DMS153 treated with DMSO at 0.1 percent for 48 hours (cell line): ENCODE data around the gene OR2AT4.
"Not testable (repeated sequence)": the region's sequence is repeated elsewhere in the genome, so short reads cannot be mapped to it uniquely, and the experiment has no call there.

ENCODE experiments used
- DNase-seq: peaks from one replicate; lab custom pipeline; 2025; ENCODE audit not compliant: unreplicated experiment; lab: John Stamatoyannopoulos, UW

Gene OR2AT4

DNA sequence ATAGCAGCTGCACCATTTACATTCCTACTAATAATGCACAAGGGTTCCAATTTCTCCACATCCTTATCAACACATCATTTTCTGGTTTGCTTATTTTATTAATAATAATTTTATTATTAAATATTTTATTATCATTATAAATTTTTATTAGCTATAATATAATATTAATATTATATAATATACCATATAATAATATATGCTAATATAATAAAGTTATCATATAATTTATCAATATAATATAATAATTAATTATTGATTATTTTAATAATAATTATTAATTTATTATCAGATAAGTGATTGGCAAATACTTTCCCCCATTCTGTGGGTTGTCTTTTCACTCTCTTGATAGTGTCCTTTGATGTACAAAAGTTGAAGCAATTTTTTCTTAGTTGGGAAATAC, 27.7 kb downstream of the OR2AT4 start:
- DNase-seq = no peak

DNA sequence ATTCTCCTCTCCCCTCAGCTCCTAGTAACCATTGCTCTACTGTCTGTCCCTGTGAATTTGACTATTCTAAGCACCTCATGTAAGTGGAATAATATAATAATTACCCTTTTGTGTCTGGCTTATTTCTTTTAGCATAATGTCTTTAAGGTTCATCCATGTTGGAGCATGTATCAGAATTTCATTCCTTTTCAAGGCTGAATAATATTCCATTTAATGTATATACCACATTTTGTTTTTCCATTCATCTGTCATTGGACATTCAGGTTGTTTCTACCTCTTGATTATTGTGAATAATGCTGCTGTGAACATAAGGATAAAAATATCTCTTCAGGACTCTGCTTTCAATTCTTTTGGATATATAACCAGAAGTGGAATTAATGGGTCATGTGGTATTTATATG, 28.1 kb downstream of the OR2AT4 start:
- DNase-seq = no peak

DNA sequence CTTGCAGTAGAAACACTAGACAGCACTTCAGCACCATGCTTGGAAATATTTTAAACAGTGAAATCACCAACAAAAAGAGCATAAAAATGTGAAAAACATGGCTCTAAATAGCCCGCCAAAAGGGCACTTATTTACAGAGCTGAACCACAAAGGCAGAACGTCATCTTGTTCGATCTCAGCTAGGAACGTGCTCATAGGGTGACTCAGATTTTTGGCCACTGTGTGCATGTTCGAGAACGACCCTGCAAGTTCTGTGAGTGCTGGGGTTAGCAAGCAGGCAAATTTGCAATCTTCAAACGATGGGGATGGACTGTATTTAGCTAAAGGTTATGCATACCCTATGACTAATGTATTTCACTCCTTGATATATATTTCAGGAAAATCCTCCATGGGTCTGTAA, 30.6 kb downstream of the OR2AT4 start:
- no peak for DNase-seq

DNA sequence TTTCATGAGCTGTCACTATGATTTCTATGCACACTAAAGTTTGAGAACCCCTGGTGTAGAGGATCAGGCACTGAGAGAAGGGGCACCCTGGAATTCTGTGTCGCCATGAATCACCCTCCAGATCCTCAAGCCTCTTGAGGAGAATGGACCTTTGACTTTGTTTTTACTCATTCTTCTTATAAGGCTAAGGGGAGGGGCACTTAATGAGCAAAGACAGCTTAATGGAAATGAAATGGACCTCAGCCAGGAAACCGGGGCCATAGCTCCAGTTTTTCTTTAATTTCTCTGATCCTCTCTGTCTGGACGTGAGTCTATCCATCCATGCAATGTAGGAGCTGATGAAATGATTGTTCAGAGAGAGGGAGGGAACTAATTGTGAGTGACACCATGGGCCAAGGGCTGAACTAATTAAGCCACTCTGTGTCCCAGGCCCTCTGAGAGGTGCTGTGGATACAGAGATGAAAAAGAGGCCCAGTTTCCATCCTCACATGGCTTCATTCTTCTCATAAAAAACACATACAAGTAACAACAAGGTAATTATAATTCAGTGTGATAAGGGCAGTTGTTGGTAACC, 32.8 kb downstream of the OR2AT4 start:
- no peak for DNase-seq

DNA sequence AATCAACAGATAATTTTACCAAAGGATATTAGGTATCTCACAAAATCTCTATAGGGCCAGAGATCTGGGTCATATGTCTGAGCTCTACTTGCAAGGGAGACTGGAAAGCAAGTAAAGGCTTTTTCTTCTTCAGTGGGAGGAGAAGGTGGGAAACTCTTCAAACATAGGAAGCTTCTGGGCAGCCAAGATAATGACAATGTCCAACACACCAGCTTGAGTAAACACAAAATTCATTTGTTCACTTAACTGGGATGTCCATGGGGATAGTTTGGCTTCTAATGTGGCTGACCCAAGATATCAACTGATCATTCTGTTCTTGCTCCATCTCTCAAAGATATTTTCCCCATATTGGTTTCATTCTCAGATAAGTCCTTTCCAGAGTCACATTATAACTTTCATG, 37.4 kb downstream of the OR2AT4 start:
- no peak for DNase-seq

DNA sequence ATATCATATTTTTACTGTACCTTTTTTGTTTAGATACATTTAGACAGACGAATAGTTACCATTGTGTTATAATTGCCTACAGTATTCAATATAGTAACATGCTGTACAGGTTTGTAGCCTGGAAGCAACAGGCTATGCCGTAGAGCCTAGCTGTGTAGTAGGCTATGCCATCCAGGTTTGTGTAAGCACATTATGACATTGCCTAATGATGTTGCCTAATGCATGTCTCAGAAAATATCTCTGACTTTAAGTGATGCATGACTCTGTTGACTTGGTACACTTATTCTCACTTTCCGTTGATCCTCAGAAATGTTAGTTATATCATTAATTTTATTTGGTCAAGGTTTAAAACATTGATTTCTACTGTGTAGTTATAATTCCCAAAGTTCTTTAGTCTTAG, 39.9 kb downstream of the OR2AT4 start:
- DNase-seq = no peak

DNA sequence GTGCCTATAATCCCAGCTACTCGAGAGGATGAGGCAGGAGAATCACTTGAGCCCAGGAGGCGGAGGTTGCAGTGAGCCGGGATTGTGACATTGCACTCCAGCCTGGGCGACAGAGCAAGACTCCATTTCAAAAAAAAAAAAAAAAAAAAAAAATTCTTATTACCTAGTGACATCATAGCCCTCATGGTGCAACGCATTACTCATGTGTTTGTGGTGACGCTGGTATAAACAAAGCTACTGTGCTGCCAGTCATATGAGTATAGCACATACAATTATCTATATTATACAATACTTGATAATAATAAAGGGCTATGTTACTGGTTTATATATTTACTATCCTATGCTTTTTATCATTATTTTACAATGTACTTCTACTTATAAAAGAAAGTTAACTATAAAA, 41.2 kb downstream of the OR2AT4 start:
- DNase-seq = no peak

DNA sequence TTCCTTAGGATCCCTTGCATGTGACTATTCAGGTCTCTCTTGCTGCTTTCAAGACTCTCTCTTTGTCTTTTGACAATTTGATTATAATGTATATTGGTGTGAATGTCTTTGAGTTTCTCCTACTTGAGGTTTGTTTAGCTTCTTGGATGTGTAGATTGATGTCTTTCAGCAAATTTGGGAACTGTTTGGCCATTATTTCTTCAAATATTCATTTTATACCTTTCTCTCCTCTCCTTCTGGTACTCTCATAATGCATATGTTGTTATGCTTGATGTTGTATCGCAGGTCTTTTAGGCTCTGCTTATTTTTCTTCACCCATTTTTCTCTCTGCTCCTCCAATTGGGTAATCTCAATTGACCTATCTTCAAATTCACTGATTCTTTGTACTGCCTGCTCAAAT, 44.2 kb downstream of the OR2AT4 start:
- DNase-seq = no peak

DNA sequence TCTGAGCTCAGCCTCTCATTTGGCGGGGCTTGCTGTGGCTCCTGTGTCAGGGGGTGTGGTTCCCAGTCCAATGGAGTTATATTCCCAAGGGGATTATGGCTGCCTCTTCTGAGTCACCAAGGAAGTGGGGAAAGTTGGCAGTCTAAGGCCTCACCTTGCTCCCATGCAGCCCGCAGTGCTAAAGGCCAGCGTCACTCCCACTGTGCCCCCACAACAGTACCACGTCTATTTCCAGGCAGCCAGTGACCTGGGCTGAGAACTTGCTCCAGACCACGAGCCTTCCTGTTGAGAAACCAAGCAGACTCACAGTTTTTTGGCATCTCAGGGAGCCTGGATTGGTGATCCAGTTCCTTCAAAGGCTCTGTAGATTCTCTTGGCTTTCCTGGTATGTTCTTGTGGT, 45.6 kb downstream of the OR2AT4 start:
- DNase-seq = no peak

DNA sequence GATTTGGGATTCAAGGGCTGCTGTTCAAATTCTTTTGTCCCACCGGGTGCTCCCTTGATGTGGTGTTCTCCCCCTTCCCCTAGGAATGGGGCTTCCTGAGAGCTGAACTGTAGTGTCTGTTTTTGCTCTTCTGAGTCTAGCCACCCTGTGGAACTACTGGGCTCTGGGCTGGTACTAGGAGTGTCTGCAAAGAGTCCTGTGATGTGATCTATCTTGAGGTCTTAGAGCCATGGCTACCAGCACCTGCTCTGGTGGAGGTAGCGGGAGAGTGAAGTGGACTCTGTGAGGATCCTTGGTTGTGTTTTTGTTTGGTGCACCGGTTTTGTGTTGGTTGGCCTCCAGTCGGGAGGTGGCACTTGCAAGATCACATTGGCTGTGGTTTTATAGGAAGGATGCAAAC, 46.2 kb downstream of the OR2AT4 start:
- no peak for DNase-seq

DNA sequence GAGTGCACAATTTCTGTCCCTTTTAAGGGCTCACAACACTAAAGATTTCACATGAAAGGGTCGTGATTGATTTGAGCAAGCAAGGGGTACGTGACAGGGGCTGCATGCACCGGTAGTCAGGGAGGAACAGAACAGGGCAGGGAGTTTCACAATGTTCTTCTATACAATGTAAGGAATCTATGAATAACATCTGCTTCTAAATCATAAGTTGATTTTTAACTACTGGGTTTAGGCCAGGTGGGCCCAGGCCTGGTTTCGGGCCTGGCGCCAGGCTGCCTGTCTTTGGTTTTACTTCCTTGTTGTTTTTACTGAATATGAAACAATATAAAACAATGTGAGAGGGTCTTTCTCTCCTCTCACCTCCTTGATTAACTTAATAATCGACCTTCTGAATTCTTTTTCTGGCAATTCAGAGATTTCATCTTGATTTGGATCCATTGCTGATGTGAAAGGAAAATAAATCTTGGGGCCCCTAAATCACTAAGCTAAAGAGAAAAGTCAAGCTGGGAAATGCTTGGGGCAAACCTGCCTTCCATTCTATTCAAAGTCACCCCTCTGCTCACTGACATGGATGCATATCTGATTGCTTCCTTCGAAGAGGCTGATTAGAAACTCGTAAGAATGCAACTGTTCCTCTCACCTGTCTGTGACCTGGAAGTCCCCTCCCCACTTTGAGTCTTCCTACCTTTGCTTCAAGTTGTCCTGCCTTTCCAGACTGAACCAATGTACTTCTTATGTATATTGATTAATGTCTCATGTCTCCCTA, 47.0 kb downstream of the OR2AT4 start:
- not testable (repeated sequence) for DNase-seq

DNA sequence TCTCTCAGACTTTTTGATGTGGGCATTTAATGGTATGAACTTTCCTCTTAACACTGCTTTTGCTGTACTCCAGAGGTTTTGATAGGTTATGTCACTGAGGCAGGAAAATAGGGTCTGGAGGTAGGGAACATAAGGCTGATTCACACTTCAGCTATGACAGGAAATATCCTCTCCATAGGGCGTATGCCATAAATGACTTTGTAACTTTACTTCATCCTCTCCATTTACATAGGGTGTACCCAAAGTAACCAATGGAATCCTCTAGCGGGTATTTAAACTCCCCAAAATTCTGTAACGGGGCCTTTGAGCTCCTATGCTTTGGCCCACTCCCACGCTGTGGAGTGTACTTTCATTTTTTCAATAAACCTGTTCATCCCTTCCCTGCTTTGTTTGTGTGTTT, 49.5 kb downstream of the OR2AT4 start:
- no peak for DNase-seq

DNA sequence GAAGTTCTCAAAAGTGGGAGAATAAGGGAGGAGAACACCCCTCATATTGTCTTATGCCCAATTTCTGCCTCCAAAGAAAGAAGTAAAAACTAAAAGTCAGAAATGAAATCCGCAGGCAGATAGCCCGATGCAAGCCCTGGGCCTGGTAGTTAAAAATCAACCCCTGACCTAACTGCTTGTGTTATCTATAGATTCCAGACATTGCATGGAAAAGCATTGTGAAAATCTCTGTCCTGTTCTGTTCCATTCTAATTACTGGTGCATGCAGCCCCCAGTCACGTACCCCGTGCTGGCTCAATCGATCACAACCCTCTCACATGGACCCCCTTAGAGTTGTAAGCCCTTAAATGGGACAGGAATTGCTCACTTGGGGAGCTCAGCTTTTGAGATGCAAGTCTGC, 50.0 kb downstream of the OR2AT4 start:
- not testable (repeated sequence) for DNase-seq

DNA sequence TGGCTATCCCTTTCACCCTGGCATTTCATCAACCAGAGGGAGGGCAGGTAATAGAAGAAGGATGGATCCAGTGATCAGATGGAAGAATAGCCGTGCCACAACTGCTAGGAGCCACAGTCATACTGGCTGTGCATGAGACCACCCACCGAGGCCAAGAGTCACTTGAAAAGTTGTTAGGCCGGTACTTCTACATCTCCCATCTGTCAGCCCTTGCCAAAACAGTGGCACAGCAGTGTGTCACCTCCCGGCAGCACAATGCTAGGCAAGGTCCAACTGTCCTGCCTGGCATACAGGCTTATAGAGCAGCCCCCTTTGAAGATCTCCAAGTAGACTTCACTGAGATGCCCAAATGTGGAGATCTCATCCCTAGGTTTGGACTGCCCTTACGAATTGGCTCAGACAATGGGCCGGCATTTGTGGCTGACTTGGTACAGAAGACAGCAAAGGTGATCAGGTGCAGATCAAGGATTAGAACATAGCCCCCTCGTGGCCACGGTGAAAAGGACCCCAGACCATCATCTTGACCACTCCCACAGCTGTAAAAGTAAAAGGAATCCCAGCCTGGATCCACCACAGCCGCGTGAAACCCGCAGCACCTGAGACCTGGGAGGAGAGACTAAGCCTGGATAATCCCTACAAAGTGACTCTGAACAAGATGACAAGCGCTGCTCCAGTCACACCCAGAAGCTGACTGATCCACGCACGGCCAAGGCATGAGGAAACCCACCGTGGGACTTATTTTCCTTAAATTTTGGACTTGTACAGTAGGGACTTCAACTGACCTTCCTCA, 52.1 kb downstream of the OR2AT4 start:
- not testable (repeated sequence) for DNase-seq

DNA sequence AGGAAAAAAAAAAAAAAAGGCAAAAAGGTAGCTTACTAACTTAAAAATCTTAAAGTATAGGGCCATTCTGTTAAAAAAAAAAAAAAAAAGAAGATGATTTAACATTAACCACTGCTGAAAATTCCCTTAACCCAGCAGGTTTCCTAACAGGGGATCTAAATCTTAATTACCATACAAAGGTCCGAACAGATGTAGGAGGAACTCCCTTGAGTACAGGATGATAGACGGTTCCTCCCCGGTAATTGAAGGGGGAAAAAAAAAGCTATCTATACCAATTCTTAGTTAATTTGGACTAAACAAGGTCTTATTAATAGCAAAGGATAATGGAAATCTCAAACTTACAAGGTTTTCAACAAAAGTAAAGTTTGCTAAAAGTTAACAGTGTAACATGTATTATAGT, 54.9 kb downstream of the OR2AT4 start:
- not testable (repeated sequence) for DNase-seq

DNA sequence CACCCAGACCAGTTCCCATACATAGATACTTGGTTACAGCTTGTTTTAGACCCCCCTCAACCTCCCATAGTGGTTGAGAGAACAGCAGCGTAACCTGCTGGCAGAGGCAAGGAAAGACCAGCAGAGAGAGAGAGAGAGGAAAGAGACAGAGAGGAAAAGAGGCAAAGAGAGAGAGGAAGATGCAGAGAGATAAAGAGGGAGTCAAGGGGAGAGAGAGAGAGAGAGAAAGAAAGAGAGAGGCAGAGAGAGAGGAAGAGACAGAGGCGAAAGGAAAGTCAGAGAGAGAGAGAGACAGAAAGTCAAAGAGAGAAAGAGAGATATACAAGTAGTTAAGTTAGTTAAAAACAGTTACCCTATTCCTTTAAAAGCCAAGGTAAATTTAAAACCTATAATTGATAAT, 55.4 kb downstream of the OR2AT4 start:
- DNase-seq = no peak

DNA sequence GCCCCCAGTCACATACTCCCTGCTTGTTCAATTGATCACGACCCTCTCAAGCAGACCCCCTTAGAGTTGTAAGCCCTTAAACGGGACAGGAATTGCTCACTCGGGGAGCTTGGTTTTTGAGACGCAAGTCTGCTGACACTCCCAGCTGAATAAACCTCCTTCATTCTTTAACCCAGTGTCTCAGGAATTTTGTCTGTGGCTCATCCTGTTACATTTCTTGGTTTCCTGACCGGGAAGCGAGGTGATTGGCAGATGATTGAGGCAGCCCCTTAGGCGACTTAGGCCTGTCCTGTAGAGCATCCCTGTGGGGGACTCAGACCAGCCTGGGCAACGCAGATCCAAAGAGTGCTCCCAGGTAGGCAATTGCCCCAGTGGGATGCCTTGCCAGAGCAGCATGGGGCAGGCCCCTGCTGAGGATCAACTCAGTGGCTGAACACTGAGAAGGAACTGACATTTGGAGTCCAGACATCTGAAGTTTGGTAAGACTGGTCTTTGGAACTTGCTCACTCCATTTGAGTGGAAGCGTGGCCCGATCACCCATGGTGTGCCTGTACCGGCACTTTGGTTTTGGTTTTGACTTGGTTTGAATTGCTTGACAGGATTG, 56.4 kb downstream of the OR2AT4 start:
- DNase-seq = no peak

DNA sequence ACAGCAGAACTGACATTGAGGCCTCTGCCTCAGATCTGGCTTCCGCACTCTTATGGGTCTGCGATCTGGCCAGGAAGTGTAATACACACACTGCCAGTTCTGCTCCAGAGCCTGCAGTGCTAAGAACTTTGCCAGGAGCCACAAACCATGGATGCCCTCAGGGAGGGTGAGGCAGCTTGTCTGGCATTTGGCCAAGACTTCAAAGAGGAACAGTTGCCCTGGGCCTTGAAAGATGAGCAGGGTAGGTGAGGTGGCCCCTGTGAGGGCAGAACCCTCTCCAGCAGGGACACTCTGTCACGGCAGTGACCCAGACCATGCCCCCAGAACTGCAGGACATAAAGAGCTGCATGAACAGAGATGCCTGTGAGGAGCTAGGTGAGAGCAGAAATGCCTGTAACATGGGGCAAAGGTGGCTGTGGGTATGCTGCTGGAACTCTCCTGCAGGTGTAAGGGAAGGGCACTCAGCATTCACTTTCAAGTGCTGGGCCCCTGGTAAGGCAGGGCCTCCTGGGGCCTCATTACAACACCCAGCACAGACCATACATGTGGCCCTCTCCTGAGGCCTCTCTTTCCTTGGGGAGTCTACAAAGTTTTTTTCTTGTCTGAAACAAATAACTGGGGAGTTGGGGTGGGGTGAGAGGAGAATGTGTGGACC, 60.6 kb downstream of the OR2AT4 start:
- DNase-seq = no peak

DNA sequence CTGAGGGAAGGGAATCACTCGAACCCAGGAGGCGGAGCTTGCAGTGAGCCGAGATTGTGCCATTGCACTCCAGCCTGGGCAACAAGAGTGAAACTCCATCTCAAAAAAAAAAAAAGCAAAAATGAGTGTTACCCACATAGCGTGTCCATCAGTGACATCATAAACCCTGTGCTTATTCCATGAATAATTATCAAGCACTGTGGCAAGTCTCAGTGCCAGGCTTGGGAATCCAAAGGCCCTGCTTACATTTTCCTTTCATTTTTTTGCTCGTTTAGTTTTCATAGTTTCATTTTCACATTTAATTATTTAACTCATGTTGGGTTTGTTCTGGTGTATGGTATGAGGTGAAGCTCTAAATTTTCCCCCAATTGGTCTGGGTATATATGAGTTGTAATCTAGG, 61.4 kb downstream of the OR2AT4 start:
- DNase-seq = no peak

DNA sequence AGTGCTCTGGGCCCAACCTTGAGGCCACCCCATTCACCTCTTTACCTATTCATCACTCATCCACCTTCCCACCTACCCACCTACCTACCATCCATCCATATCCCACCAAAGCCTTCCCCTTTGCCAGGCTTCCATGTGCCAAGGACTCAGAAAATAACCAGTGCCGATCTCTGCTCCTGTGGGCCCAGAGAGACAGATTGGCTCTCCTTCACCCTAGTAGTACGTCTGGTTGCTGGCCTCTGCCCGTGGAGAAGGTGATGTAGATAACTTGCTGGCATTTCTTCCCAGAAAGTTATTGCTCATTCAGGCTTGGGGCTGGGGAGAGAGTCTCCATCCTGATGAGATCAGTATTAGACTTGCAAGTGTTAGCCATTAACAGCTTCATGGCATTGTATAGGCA, 62.8 kb downstream of the OR2AT4 start:
- no peak for DNase-seq

DNA sequence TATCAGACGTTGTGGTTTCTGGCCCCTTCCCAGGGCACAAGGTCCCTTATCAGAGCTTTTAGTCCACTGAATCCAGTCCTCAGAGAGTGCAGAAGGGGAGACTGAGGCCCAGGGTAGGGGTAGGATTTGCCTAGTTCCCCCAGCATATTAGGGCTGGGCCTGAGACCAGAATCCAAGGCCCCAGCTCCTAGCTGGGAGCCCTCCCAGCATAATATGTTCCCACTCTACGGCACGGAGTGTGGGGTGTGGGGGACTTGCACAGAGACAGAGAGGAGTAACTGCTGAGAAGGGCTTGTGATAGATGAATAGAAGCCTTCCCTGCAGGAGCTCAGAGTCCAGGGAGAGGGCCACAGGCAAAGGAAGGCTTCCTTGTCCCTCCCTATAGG, 64.1 kb downstream of the OR2AT4 start:
- DNase-seq = no peak
